GM19193 (cell line): ENCODE results near the gene ELMO2.
A peak's percentile ranks its signal among the peaks of the same experiment; 100 is the strongest.

Experiments used
- POLR2A ChIP-seq: IDR thresholded peaks from 4 replicates; pipeline ENCODE4 v1.6.1; 2011; ENCODE audit not compliant: insufficient read depth, insufficient read length; ENCODE audit errors: extremely low read depth

Gene ELMO2

DNA sequence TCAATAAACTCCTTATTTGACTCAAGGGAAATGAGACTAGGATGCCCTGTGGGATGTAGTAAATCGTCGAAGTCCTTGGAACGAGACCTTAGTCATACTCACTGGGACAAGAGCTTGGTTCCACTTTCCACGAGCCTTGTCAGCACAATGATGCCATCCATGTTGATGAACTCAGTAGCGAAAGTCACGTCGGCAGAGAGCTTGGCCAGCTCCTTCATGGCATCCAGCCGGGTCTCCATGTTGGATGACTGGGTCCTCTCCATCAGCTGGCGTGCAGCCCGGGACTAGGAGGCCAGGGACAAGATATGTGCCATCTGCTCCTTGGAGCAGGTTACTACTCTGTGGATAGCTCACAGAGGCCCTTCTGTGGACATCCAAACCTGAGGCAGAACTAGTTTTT is 17.5 kb downstream of the ELMO2 start:
- no peak for TF ChIP-seq POLR2A

DNA sequence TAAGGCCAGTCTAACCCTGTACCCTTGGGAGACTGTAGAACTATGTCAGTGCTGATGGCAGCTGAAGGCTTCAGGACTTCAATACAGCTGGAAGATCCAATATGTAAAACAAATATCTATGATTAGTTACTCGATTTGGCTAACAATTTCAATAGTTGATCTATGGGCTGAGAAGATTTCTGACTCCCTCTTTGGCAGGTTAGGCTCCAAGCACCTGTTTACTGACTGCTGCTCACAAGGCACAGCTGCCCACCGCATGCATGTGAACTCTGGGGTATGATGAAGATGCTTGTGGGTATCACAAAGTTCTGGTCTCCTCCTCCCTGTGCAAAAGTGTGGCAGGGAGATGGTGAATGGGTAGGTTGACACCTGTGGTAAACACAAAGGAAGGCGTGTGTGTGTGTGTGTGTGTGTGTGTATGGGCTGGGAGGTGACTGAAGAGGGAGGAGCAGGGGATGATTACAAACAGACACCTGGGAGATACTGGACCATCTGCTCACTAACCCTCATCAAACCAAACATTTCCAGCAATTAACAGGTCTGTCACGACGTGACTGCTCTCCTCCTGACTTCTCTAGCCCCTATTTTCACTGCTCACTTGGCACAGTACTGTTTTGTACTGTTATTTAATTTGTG is 18.1 kb downstream of the ELMO2 start:
- TF ChIP-seq POLR2A: no peak

DNA sequence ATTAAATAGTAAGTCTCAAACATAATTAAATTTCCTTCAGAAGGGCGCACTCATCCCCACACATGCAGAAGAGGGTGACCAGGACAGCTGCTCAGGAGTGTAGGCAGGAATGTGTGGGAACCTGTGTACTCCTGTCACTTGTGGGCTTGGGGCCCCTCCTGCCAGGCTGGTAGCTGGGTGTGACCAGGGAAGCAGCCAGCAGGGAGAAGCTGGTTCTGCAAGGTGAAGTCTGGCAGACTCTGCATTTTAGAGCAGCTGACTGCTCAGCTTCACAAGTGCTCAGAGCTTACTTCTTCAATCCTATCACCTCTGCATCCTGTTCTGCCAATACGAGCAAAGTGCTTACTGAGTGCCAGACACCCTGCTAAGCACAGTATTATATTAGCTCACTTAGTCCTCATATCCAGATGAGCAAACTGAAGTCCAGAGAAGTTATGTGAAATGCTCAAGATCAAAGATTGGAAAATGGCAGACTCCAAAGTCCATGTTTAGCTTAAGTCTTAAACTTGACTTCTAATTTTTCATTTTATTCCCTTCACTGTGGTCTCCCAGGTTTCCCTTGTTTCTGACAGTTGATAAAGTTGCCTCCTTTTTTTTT is 27.9 kb downstream of the ELMO2 start:
- TF ChIP-seq POLR2A: no peak

DNA sequence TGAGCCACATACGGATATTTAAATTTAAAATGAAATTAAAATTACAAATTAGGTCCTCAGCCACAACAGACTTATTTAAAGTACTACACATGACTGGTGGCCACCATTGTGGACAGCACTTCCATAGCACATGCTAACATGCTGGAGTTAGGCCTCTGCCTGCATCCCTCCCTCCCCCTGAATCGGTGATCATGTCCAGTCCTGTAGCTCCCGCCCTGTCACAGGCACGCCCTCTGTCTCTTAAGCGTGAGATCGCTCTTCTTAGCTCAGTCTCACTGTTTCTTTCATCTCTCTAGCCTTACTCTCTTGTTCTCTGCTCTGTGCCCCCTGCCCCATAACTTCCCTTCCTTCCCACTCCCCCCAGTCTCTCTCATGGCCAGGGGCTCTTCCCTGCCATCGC is 28.9 kb downstream of the ELMO2 start:
- TF ChIP-seq POLR2A: no peak

DNA sequence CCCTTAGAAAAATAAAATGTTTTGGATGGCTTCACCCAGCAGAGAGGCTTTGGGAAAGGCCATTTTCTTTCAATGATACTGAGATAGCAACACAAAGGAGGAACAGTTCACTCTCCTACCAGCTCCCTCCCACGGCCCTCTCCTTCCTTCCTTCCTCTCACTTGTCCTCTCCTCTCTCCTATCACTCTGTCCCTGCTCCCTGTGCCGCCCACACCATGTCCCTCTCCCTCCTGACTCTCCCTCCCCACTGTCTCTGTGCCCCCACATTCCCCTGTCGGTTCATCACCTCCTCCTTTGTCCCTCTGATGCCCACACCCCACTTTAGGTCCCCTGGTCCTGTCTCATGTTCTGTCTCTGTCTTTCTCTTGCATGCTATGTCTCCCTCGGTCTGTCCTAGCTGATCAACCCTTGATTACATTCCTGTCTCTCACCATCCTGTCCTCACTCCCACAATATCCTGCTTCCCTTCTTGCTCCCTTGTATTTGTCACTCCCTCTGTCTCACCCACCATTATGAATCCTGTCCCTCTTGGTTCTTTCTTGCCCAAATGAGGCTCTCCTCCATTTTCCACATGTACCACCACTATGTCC is 30.1 kb downstream of the ELMO2 start:
- TF ChIP-seq POLR2A: no peak

DNA sequence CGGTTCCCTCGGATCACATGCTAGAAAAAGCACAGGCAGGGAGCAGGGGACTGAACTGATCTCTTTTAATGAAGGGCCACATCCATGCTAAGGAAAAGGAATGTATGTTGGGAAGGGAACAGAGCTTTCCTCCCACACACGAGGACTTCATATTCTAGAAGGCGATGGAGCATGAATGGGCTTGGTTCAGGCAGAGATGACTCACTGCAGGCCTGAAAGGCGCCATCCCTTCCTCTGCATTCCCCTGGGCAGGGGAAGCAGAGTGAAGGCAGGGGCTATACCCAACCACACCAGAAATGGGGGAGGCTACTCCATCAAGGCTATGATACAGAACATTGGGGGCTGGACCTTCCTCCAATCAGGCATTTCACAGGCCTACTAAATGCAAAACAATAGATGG is 30.6 kb downstream of the ELMO2 start:
- no peak for TF ChIP-seq POLR2A

DNA sequence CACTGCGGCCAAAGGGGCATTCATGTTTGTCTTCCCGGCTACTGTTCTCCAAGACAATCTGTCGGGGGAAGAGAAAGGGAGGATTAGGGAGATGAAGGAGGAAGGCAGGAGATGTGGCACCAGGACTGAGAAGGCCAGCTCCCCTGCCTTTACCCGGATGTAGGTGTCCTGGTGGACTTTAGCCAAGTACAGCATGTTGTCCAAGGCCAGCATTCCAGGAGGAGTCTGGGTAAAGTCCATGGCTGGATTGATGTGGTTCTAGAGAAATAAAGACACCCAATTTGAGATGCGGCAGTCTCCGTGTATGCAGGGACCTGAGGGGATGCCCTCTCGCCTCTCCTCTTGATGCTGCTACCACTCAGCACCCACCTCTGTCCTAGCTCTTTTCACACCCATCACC is 32.0 kb downstream of the ELMO2 start:
- TF ChIP-seq POLR2A: no peak

DNA sequence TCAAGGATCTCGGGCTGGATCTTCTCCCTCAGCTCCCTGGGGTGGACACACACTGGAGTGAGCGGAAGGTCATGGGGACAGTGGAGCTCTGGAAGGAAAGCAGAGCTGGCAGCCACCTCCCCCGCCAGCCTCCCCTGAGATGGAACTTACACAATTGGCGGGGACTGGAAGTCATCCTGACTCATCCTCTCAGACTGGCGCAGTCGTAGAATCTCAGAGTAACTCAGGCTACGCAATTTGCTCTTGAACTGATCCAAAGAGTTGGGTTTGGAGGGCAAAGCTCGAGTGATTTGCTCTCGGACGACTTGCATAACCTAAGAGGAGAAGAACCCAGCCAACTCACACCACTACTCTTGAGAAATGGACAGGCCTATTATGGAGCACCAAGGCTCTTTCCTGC is 34.8 kb downstream of the ELMO2 start:
- TF ChIP-seq POLR2A: no peak

DNA sequence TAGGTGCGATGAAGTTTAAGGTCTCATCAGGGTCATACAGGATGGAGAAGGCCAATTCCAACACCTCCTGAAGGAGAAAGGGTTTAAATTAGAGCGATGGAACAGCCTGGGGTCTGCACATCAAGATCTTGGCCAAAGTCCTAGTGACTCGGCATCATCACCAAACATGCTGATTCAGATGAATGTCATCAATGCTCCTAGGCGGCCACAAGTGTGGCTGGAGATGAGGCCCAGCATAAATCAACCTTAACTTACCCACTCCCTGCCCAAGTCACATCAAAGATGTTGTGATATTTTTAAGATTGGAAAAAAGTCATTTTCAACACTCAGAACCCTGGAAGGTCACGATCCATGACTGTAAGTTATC is 37.5 kb downstream of the ELMO2 start:
- no peak for TF ChIP-seq POLR2A

DNA sequence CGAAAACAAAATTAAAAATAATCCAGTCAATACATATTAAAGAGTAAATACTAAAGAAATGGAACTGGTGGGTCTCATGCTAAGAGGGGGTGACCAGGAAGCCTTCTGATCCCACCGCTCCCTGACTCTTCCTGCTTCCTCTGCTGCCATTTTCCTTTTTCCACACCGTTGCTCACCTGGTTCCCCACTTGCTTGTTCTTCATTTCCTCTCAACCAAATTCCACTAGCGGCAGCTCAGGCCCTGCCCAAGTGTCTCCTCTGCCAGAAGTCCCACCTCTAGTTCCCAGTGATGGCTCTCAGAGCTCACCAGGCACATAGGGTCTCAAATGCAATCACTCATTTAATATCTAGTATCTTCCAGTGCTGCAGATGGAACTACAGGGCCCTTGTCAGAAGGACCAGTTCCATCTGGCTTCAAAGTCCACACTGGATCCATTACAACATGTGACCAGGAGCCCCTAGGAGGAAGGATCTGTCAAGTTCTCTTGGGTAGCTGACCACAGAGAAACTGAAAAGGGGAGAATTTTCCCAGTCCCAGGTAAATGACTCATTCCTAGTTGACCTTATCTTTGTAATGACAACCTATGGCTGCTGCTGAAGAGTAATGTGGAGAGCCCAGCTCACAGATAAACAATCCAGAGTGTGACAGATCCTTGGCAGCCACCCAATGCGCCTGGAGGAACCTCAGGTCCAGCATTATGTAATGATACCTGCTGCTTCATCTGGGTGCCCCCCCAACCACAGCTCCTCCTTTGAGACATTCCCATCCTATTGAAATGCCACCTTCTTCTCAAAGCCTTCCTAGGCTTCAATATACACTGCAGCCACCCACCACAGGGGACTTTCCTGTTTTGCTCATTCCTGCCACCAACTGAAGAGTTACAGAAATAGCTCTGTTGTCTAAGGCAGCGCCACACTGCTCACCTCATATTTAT is 38.2 kb downstream of the ELMO2 start:
- no peak for TF ChIP-seq POLR2A

DNA sequence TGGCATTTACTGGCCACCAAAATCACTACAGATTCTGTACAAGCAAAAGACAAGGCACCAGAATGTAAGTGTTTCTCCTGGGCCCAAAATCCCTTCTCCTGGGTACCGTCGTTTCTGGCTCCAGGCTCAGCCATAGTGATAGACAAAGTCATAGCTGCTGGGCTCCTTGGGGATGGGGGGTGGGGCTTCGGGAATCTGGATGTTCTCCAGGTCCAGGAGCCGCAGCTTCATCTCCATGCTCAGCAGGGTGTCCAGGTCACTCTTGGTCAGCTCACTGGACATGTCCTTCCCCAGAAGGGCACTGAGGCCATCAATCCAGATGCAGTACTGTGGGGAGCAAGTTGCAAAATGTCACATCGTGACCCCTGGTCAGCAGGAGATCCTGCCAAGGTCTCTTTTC is 39.2 kb downstream of the ELMO2 start:
- TF ChIP-seq POLR2A: no peak

DNA sequence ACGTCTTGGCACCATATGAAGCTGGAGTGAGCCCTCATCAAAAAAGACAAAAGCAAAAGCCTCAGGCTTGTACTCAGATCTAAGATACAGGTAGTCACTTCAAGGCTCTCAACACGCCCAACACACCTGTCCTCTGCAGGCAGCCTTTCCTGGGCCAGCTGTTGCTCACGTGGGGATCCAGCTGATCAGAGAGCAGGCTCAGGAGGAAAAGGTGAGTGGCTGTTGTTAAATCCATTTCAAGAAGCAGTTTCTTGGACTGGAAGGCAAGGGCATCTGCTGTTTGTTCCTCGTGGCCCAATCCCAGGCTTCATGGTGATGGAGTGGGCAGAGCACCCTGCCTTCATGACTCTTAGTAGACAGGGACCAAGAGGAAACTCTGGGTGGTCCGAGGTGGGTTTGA is 39.6 kb downstream of the ELMO2 start:
- no peak for TF ChIP-seq POLR2A

DNA sequence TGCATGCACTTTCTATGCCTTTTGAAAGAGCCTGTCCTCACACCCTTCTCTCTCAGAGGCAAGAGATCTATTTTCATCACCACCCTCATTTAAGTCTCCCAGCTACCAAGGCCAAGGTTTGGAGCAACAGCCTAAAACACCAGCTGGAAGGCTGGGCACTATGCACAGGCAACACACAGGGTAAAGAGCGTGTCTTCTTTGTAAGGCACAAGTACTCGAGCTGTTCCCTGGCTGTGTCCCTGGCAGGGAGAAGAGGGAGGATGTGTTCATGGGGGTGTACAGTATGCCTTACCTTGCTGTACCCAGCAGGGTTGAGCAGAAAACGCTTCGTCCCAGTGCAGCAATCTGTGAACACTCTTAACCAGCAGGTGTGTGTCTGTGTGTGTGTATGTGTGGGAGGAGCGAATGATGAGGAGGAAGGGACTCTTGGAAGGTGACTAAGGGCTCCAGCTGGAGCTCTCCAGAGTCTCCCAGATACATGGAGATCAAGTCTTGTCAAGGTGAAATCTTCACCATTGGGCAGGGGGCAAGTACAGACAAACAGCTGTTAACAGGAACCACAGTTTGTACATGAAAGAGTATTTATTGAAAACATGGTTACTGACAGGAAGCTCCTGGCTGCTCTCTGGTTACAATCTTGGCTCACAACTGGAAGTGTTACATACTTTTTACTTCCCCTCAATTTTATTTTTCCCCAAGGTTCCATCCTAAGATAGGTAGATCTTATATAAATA is 40.8 kb downstream of the ELMO2 start:
- TF ChIP-seq POLR2A: no peak

DNA sequence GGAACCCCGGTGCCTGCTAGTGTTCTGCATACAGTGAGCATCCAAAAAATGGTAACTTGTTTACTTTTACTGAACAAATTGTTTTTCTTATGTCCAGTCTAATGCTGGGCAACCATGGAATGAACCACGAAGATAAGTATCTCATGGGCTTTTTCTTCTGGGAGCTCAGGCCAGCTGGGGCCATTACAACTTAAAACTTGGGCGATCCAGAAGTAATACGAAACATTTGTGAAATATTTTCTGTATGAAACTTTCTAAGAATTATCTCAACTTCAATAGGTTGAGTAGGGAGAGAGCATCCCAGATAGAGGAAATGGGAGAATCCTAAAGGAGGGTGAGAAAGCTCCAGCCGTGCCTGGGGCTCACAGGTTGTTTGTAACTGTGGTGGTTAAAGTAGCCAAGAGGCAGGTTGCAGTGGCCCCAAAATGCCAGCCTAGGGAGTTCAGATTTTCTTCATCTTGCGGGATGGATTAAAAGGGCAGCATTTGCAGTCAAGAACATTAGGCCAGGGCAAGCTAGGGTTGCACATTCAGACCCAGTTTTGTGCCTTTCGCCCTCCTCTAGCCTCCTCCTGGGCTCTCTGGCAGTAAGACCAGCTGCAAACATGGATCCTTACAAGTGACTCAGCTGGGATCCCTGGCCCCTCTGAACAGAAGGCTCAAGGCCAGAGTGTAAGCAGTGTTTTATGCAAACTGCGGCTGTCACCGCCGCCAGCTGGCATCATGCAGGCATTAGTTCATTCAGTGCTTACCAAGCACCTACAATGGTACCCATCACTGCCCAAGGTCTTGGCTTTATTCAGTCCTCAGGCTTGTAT is 41.5 kb downstream of the ELMO2 start:
- TF ChIP-seq POLR2A: no peak

DNA sequence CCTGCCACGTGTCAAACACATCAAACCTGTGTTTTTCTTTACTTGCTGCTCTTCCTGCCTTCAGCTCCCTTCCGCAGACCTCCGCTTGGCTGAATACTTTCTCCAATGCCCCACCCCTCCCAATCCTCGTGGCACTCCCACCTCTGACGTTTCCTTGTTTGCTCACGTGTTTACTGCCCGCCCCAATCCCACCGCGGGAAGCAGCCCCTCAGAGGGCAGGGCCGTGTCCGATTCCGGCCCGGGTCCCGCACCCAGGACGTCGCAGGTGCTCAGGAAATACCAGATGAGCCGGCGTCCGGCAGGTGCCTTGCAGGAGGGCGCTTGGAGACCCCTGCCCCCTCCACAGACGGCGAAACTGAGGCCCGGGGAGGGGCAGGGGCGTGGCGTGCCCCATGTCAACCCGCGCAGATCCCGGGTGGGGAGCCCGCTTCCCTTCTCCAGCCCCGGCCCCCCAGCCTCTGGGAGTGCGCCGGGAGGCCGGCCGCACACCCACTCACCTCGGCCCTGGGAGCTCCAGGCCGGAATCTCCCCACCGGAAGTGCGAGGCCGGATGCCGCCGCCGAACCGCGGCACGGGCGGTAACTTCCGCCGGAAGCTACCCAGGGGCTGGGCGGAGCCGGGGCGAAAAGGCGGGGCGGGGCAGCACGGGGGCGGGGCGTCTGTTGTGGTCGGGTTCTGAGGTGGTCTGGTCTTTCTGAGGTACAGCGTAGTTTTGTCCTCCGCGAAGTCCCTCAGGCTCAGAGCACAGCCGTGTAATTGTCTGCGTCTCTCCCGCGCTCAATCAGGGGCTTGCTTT is 42.3 kb downstream of the ELMO2 start:
- peak; percentile 93 for TF ChIP-seq POLR2A
